Uterus (tissue), 2 donors: Measurements from ENCODE around the gene SHISA6.

Experiments
- CTCF ChIP-seq, 4 experiments: fragments of 200-600 bp in 2 of 4; fragments of 450-650 bp in 2 of 4; sonication (generic) in 2 of 4; IDR thresholded peaks; one replicate each; pipeline ENCODE4 v1.5.1; 2016 to 2019; ENCODE audit warnings: antibody characterized with exemption in 4 of 4, mild to moderate bottlenecking in 2 of 4, moderate library complexity in 1 of 4
- POLR2A ChIP-seq, 2 donors: fragments of 450-650 bp; IDR thresholded peaks; one replicate each; pipeline ENCODE4 v1.6.1; 2016; ENCODE audit warnings: antibody characterized with exemption in 2 of 2, mild to moderate bottlenecking in 1 of 2, moderate library complexity in 1 of 2

GRCh38 chr17:11309033-11309432 lies 68.0 kb downstream of the SHISA6 start:
- TF ChIP-seq CTCF (IDR thresholded peaks at IDR 0.05): no peak
- no peak for TF ChIP-seq POLR2A (IDR thresholded peaks at IDR 0.05)
